Measurements from ENCODE around the gene ABCG8. TPM values are rescaled to one million over a fixed set of nuclear protein-coding genes. Genes with fewer than 3 reads are reported as not detected.

Gene ABCG8
- total and polyA plus RNA-seq, 9 of the 15 experiments (the other 6 are each of a cell fraction or from before 2014, with no cell fraction given): not detected

- TF ChIP-seq OTX1 (CRISPR knock-in tag; IDR thresholded peaks at IDR 0.05): no peak
- TF ChIP-seq CHD7 (IDR thresholded peaks at IDR 0.05; ENCODE audit: low read depth, low read length): no peak
- TF ChIP-seq ZBTB7A (IDR thresholded peaks at IDR 0.05; ENCODE audit: borderline replicate concordance, control insufficient read depth, low read depth, low read length): no peak
- no peak for TF ChIP-seq THRAP3 (IDR thresholded peaks at IDR 0.05; ENCODE audit: borderline replicate concordance)
- no peak for TF ChIP-seq TEAD2 (tag; IDR thresholded peaks at IDR 0.05)
- no peak for TF ChIP-seq RNF219 (CRISPR knock-in tag; IDR thresholded peaks at IDR 0.05)
- no peak for TF ChIP-seq MLLT1 (IDR thresholded peaks at IDR 0.05)
- no peak for TF ChIP-seq ZC3H8 (IDR thresholded peaks at IDR 0.05)
- TF ChIP-seq DNMT1 (IDR thresholded peaks at IDR 0.05): no peak
Observed at GRCh38 chr2:43882312-43882711, 43.5 kb downstream of the ABCG8 start (continued).

Measured in K562 (cell line).